Neural cell (in vitro differentiated cells): ENCODE data around the gene CDC25B. TPM values are rescaled to one million over a fixed set of nuclear protein-coding genes. Genes with fewer than 3 reads are reported as not detected.
"Not testable (repeated sequence)": the region's sequence is repeated elsewhere in the genome, so short reads cannot be mapped to it uniquely, and the experiment has no call there.

Experiments used
- H2AFZ ChIP-seq: fragments of 200-600, 300-800 bp; sonication (generic), shearing (Covaris generic); 2 replicates; pipeline ENCODE4 v1.6.0; 2014; ENCODE audit warnings: low read depth, mild to moderate bottlenecking, antibody characterized with exemption, low read length, moderate library complexity
- H3F3A ChIP-seq: fragments of 200-600 bp; shearing (Covaris generic); 2 replicates; pipeline ENCODE4 v1.6.1; 2016; ENCODE audit warnings: mild to moderate bottlenecking, moderate library complexity, mixed read lengths, antibody characterized with exemption, low read length; ENCODE audit not compliant: insufficient read depth, poor library complexity, severe bottlenecking
- H3K27ac ChIP-seq: fragments of 200-600, 300-800 bp; sonication (generic), shearing (Covaris generic); 2 replicates; pipeline ENCODE4 v1.5.1; 2014; ENCODE audit warnings: mild to moderate bottlenecking, low read length, moderate library complexity
- H3K27me3 ChIP-seq: fragments of 300-800, 200-600 bp; sonication (generic), shearing (Covaris generic); 2 replicates; pipeline ENCODE4 v1.6.0; 2014; ENCODE audit warnings: mild to moderate bottlenecking, low read depth, low read length, moderate library complexity; ENCODE audit not compliant: insufficient read depth
- H3K36me3 ChIP-seq: fragments of 300-800, 200-600 bp; sonication (generic), shearing (Covaris generic); 2 replicates; pipeline ENCODE4 v1.5.1; 2014; ENCODE audit warnings: mild to moderate bottlenecking, antibody characterized with exemption, low read length, moderate library complexity; ENCODE audit not compliant: insufficient read depth
- H3K4me2 ChIP-seq: fragments of 300-800, 200-600 bp; sonication (generic), shearing (Covaris generic); 2 replicates; pipeline ENCODE4 v1.6.0; 2014; ENCODE audit warnings: mild to moderate bottlenecking, low read length
- H3K4me3 ChIP-seq: fragments of 300-800, 200-600 bp; sonication (generic), shearing (Covaris generic); 2 replicates; pipeline ENCODE4 v1.5.1; 2014; ENCODE audit warnings: mild to moderate bottlenecking, low read length, moderate library complexity
- H3K79me2 ChIP-seq: fragments of 200-600 bp; shearing (Covaris generic); replicated peaks from 2 replicates; pipeline ENCODE4 v1.6.0; 2014; ENCODE audit warnings: mild to moderate bottlenecking, low read length, moderate library complexity; ENCODE audit not compliant: insufficient read depth
- H3K9ac ChIP-seq: fragments of 300-800, 200-600 bp; sonication (generic), shearing (Covaris generic); 2 replicates; pipeline ENCODE4 v1.6.1; 2016; ENCODE audit warnings: mild to moderate bottlenecking, low read length, mixed read lengths
- H3K9me2 ChIP-seq: fragments of 200-600 bp; shearing (Covaris generic); 2 replicates; pipeline ENCODE4 v1.6.1; 2016; ENCODE audit warnings: mild to moderate bottlenecking, low read length, mixed read lengths; ENCODE audit not compliant: insufficient read depth
- H3K9me3 ChIP-seq: fragments of 200-600, 300-800 bp; sonication (generic), shearing (Covaris generic); 2 replicates; pipeline ENCODE4 v1.6.1; 2016; ENCODE audit warnings: mild to moderate bottlenecking, mixed run types, low read length, moderate library complexity, mixed read lengths
- H4K20me1 ChIP-seq: fragments of 200-600 bp; shearing (Covaris generic); 2 replicates; pipeline ENCODE4 v1.6.1; 2016; ENCODE audit warnings: mild to moderate bottlenecking, mixed run types; ENCODE audit not compliant: insufficient read depth
- EP300 ChIP-seq: fragments of 450-650 bp; conservative IDR thresholded peaks from 2 replicates; pipeline ENCODE4 v1.6.1; 2014; ENCODE audit warnings: antibody characterized with exemption, mild to moderate bottlenecking, moderate library complexity; ENCODE audit not compliant: poor library complexity, severe bottlenecking
- EZH2 ChIP-seq: fragments of 200-600, 300-800 bp; shearing (Covaris generic), sonication (generic); IDR thresholded peaks from 2 replicates; pipeline ENCODE4 v1.6.1; 2014; ENCODE audit warnings: antibody characterized with exemption, low read length, borderline replicate concordance, mild to moderate bottlenecking; ENCODE audit not compliant: insufficient read depth, poor library complexity, severe bottlenecking
- MXI1 ChIP-seq: fragments of 450-650 bp; conservative IDR thresholded peaks from 2 replicates; pipeline ENCODE4 v1.6.1; 2014; ENCODE audit warnings: antibody characterized with exemption, mild to moderate bottlenecking; ENCODE audit not compliant: poor library complexity, severe bottlenecking
- POLR2AphosphoS5 ChIP-seq: IDR thresholded peaks from 2 replicates; pipeline ENCODE4 v1.6.1; 2012
- RAD21 ChIP-seq: fragments of 450-650 bp; conservative IDR thresholded peaks from 2 replicates; pipeline ENCODE4 v1.6.1; 2014; ENCODE audit warnings: antibody characterized with exemption, mild to moderate bottlenecking, moderate library complexity
- REST ChIP-seq: IDR thresholded peaks from 2 replicates; pipeline ENCODE4 v1.6.1; 2012; ENCODE audit warnings: borderline replicate concordance
- SMC3 ChIP-seq: fragments of 450-650 bp; conservative IDR thresholded peaks from 2 replicates; pipeline ENCODE4 v1.6.1; 2014; ENCODE audit warnings: antibody characterized with exemption, mild to moderate bottlenecking, moderate library complexity; ENCODE audit not compliant: poor library complexity
- TAF1 ChIP-seq: IDR thresholded peaks from 2 replicates; pipeline ENCODE4 v1.6.1; 2012; ENCODE audit warnings: low read depth
- polyA plus RNA-seq: library from polyadenylated mRNA; depleted of rRNA; stranded (reverse); fragments of >200 nt; gene quantifications from 2 replicates; pipeline ENCODE4 v1.2.3, GENCODE V29; 2014
- TF ChIP-seq, protein P1 (sequence below): fragments of 450-650 bp; IDR thresholded peaks from 2 replicates; pipeline ENCODE4 v1.5.1; 2014; ENCODE audit warnings: antibody characterized with exemption, mild to moderate bottlenecking, moderate library complexity; ENCODE audit not compliant: poor library complexity, severe bottlenecking

The CDC25B gene
- polyA plus RNA-seq, 1 donor from 2014 or later = 26.5 TPM

GRCh38 chr20:3787324-3788014 is 8.6 kb upstream of the CDC25B start:
- Histone ChIP-seq H3K36me3 (no peaks in the 10 kb centered on the region), H3K27ac (peak overlapping the region; percentile 56), H4K20me1 (no peaks in the 10 kb centered on the region), H3K27me3 (no peaks in the 10 kb centered on the region), H3K4me3 (peak overlapping the region; percentile 65), H3K9ac (peak overlapping the region; percentile 49), H2AFZ (peak overlapping the region; percentile 73), H3K9me3 (no peaks in the 10 kb centered on the region), H3F3A (no peaks in the 10 kb centered on the region), H3K4me2 (peak overlapping the region; percentile 84), H3K9me2 (no peaks in the 10 kb centered on the region), H3K79me2 (peaks cover 10% of the 10 kb centered on the region)
- no peak for TF ChIP-seq REST

- no peak overlapping the region for H3K9ac ChIP-seq
- no peak overlapping the region for H3K4me2 ChIP-seq
- H4K20me1 ChIP-seq = no peaks in the 10 kb centered on the region
- H3F3A ChIP-seq = no peaks in the 10 kb centered on the region
- no peaks in the 10 kb centered on the region for H3K9me3 ChIP-seq
- H3K9me2 ChIP-seq = no peaks in the 10 kb centered on the region
- H2AFZ ChIP-seq = no peak overlapping the region
- TF ChIP-seq EZH2 = no peak
- TF ChIP-seq TAF1 = no peak
- TF ChIP-seq, protein P1, sequence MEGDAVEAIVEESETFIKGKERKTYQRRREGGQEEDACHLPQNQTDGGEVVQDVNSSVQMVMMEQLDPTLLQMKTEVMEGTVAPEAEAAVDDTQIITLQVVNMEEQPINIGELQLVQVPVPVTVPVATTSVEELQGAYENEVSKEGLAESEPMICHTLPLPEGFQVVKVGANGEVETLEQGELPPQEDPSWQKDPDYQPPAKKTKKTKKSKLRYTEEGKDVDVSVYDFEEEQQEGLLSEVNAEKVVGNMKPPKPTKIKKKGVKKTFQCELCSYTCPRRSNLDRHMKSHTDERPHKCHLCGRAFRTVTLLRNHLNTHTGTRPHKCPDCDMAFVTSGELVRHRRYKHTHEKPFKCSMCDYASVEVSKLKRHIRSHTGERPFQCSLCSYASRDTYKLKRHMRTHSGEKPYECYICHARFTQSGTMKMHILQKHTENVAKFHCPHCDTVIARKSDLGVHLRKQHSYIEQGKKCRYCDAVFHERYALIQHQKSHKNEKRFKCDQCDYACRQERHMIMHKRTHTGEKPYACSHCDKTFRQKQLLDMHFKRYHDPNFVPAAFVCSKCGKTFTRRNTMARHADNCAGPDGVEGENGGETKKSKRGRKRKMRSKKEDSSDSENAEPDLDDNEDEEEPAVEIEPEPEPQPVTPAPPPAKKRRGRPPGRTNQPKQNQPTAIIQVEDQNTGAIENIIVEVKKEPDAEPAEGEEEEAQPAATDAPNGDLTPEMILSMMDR = no peak
- TF ChIP-seq POLR2AphosphoS5 = no peak
- TF ChIP-seq EP300 = no peak
- no peak for TF ChIP-seq REST
- TF ChIP-seq MXI1 = no peak
- no peak for TF ChIP-seq RAD21
- TF ChIP-seq SMC3 = no peak
- no peak overlapping the region for H3K4me3 ChIP-seq
- peaks cover 10% of the 10 kb centered on the region for H3K79me2 ChIP-seq
- no peaks in the 10 kb centered on the region for H3K36me3 ChIP-seq
- no peaks in the 10 kb centered on the region for H3K27me3 ChIP-seq
- H3K27ac ChIP-seq = no peak overlapping the region
These were observed 7.4 kb upstream of the CDC25B start for GRCh38 chr20:3788685-3789155.

DNA sequence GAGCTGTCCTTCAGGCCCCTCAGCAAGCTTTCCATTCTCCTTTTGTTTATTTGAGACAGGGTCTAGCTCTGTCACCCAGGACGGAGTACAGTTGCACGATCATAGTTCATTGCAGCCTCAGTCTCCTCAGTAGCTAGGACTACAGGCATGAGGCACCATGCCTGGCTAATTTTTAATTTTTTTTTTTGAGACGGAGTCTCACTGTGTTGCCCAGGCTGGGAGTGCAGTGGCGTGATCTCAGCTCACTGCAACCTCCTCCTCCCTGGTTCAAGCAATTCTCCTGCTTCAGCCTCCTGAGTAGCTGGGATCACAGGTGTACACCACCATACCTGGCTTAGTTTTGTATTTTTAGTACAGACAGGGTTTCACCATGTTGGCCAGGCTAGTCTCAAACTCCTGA is 6.9 kb upstream of the CDC25B start:
- not testable (repeated sequence) for H3K4me2 ChIP-seq, H3K27me3 ChIP-seq, H3K36me3 ChIP-seq, H3F3A ChIP-seq, H4K20me1 ChIP-seq, H3K27ac ChIP-seq, H2AFZ ChIP-seq, H3K79me2 ChIP-seq, H3K9me2 ChIP-seq, H3K4me3 ChIP-seq, H3K9me3 ChIP-seq, H3K9ac ChIP-seq

- H3K9me2 ChIP-seq, H3K79me2 ChIP-seq, H2AFZ ChIP-seq, H3K9me3 ChIP-seq, H3F3A ChIP-seq, H3K36me3 ChIP-seq, H3K27me3 ChIP-seq, H3K4me3 ChIP-seq, H3K27ac ChIP-seq, H3K4me2 ChIP-seq, H4K20me1 ChIP-seq, H3K9ac ChIP-seq: not testable (repeated sequence)
These were observed 1.9 kb upstream of the CDC25B start for GRCh38 chr20:3794168-3794567.
